HG03097 (cell line): ENCODE results near the gene DLG4.
A peak's percentile ranks its signal among the peaks of the same experiment; 100 is the strongest.

ENCODE experiments used
- ATAC-seq: cut with Tn5 transposase; IDR thresholded peaks from one replicate; pipeline ENCODE4 v1.9.1; 2021; ENCODE audit not compliant: unreplicated experiment, low FRiP score

Gene DLG4

DNA sequence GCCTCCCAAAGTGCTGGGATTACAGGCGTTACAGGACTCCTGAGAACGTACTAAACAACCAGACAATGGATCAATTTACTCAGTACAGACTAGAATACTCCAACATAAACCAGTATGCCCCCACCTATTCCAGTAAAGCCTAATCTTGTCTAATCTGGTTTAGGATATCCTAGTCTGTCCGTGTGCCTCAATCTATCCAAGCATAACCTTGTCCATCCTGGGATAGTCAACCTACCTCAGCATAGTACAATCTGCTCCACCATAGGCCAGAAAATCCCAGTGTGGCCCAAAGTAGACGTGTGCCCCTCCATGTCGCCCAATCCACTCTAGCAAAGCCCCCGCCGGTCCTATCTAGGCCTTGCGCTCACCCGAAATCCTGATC is 14.1 kb upstream of the DLG4 start:
- peak; percentile 6 for ATAC-seq

DNA sequence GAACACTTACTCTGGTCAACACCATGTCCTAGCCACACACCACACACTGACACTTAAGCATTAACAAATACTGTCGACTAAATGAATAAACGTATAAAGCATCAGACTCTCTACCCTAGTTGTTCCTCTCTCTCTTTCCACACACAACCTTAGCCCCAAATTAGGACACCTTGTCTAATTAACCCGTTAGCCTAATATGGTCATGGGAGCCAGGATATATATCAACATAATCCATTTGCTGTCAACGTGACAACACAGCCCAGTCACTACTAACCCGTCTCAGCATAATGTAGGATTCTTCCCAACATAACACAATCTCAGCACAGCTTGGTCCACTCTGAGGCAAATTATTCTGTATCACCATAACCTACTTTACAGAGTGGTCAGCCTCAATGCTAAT is 12.5 kb upstream of the DLG4 start:
- no peak for ATAC-seq

DNA sequence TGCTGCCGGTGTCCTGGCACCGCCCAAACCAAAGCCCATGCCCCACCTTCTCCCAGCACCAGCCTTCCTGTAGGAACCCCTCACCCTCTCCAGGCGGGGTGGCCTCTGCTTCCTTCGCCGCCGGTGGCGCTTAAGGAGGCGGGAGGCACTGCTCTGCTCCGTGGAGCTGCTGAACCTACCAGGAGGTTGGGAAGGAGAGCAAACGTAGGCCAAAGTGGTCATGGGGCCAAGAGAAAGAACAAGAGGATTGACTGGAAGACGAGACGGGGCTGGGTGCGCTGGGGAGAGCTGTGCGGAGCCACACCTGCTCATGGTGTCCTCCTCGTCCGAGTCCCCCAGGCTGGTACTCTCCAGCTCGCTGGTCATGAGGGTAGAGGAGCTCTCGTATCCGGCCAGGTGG is 9.9 kb upstream of the DLG4 start:
- ATAC-seq: no peak

DNA sequence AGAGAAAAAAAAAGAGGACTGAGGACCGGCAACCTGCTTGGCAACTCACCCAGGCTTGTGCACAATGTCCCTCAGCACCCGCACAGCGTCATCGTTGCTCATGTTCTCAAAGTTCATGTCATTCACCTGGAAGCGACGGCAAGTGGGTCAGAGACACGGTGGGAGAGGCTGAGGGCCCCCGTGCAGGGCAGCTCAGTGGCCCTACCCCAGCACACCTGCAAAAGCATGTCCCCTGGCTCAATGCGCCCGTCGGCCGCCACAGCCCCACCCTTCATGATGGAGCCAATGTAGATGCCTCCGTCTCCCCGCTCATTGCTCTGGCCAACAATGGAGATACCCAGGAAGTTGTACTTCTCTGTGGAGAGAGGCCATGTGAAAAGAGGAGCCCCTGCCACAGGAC is 9.3 kb upstream of the DLG4 start:
- no peak for ATAC-seq

DNA sequence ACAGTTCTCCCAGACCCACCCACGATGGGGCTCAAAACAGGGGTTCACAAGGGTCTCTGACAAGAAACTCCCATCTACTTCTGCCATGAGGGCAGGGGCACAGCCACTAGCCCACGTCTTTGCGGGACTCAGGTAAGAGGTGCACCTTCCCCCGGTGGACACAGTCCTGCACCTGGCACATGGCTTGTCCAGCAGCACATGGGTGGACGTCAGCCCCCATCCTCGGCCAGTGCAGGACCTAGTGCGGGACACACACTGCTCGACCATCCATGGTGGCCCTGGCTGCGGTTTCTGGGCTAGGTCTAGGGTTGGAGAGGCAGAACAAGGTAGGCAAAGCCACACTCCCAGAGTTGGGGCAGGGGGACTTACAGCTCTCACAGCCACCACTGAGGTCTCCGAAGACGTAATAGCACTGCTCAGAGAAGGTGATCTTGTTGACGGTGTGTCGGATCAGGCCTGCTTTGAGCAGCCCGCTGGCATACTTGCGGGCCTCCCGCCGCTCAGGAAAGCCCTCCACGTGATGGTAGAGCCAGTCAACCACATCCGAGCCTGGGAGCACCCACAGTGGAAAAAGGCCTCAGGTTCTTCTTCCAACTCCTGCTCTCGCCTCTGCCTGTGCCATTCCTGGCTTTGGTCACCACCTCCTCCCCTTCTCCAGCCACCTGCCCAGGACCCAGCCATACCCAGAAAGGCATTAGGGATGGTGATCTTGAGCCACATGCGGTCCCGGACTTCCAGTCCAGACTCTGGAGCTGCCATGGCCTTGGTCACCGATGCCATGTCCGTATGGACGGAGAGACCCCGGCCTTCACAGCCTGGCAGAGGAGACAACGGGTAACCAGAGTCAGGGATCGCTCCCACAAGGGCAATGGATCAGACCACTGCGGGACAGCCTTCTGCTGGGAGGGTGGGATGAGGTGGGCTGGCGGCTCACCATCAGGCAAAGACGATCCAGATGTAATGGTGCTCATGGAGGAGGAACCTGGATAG is 7.4 kb upstream of the DLG4 start:
- no peak for ATAC-seq

DNA sequence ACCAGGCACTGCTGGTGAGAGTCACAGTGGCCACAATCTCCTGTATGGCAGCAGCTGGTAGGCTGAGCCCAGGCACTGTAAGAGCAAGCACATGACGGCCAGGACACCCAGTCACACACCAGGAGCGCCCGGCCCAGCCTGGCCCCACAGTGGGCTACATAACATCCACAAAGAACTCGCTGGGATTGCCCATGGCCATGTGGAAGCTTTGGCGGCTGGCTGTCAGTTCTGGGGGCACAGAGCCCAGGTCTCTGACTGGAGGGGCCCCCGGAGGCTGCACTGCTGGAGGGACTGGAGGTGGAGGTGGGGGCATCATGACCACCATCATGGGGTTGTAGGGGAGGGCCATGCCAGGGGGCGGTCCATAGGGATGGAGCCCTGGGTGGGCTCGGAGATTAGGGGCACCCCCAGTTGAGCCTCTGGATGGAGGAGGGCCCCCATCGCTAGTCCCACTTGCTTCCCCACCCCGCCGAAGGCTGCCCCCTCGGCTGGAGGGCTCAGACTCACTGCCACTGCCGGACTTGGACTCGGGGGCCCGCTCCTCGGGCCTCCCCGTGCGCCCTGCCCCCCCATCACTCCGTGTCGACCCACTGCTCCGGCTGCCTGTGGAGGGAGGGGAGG is 6.2 kb upstream of the DLG4 start:
- no peak for ATAC-seq

DNA sequence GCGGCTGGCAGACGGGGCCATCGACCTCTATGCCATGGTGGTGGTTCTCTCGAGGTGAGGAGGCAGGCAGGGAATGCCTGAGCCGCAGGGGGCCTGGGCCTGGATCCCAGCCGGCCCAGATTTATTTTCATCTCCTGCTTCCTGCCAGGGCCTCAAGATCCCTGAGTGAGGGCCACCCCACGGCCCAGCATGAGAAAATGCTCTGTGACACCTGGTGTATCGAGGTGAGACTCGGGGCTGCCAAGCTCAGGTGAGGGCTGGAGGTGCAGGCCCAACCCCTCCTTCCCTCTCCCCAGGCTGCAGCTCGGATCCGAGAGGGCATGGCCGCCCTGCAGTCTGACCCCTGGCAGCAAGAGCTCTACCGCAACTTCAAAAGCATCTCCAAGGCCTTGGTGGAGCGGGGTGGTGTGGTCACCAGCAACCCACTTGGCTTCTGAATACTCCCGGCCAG is 5.0 kb upstream of the DLG4 start:
- ATAC-seq: no peak

DNA sequence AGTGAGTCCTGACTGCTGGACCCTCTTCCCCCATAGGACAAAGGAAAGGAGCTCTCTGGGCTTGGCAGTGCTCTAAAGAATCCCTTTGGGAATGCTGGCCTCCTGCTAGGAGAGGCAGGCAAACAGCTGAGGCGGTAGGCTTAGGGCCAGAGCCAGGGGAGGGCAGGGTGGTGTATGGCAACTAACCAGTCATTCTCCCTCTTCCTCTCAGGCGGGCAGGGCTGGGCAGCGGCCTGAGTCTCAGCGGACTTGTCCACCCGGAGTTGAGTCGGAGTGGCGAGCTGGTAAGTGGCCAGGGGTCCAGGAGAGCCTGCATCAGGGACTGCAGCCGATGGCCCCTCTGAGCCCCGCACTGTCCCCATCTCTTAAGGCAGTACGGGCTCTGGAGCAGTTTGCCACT is 4.5 kb upstream of the DLG4 start:
- ATAC-seq: no peak

DNA sequence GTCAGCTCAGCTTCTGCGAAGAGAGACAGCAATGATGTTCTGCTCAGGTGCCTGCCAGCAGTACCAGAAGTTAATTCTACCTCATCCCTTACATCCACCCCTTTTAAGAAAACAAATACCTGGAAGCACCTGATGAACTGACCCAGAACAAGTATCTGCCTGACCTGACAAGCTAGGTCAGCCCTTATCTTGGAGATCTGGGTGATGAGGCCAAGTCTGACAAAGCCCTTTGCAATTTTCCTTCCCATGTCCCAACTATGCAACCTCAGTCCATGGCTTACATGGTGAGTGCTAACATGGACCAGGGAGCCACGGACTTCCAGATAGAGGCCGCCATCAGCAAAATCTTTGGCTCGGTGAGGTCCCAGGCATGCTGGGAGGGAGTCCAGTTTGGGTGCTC is 3.7 kb upstream of the DLG4 start:
- no peak for ATAC-seq

DNA sequence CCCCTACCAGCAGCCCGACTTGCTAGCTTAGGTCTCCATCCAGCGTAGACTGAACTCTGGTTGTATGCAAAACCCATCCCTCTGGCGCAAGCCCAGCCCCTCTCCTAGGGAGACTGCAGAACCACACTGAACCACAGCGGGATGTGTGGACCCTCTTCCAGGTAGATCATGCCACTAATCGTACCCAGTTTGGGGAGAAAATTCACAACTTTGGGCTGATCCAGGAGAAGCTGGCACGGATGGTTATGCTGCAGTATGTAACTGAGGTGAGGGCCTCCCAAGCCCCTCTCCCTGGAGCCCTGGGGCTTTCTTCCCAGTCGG is 3.3 kb upstream of the DLG4 start:
- no peak for ATAC-seq

DNA sequence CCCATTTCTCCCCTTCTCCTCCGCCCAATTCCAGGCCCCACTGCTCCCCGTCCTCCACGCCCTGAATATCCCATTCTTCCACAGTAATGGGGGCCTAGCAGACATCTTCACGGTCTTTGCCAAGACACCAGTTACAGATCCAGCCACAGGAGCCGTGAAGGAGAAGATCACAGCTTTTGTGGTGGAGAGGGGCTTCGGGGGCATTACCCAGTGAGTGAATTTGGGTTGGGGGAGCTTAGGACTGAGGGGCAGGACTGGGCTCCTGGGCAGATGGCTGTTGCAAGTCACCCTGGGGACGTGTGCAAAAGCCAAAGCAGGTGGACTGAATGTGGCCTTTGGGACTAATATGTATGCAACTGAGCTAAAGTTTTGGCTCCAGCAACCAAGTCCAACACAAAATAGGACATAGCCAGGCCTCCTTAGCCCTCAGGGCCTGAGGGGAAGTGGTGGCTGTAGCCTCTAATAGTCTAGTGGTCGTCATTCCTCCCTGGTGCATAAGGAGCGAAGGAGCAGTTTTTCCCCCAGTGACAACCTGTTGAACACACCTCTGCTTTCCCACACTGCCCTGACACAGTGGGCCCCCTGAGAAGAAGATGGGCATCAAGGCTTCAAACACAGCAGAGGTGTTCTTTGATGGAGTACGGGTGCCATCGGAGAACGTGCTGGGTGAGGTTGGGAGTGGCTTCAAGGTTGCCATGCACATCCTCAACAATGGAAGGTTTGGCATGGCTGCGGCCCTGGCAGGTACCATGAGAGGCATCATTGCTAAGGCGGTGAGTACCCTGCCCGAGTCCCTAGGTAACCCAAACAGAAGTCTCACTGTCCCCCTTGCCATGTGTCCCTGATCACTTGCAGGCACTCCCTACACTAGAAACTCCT is 2.7 kb upstream of the DLG4 start:
- no peak for ATAC-seq

DNA sequence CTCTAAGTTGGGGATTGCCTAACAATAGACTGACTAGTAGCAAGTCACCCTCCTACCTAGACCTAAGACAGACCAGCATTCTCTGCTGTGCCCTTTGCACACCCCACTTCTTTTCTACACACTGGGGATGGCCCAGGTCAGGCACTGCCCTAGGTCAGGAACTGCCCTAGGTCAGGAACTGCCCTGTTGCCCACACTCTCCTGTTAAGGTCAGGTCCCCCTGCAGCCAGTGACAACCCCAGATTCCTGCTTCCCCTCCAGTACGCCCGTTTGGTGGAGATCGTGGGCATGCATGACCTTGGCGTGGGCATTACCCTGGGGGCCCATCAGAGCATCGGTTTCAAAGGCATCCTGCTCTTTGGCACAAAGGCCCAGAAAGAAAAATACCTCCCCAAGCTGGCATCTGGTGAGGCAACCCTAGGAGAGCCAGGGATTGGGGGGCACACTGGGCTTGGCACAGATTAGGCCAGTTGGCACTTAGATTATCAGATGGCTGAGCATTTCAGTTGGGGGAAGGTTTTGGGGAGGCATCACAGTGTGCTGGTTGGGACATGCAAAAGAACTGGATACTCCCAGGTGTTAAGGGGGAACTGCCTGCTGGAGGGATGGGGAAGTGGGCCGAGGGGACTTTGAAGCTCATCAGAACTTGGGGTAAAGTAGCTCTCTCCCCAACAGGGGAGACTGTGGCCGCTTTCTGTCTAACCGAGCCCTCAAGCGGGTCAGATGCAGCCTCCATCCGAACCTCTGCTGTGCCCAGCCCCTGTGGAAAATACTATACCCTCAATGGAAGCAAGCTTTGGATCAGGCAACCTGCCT is 1.8 kb upstream of the DLG4 start:
- no peak for ATAC-seq

DNA sequence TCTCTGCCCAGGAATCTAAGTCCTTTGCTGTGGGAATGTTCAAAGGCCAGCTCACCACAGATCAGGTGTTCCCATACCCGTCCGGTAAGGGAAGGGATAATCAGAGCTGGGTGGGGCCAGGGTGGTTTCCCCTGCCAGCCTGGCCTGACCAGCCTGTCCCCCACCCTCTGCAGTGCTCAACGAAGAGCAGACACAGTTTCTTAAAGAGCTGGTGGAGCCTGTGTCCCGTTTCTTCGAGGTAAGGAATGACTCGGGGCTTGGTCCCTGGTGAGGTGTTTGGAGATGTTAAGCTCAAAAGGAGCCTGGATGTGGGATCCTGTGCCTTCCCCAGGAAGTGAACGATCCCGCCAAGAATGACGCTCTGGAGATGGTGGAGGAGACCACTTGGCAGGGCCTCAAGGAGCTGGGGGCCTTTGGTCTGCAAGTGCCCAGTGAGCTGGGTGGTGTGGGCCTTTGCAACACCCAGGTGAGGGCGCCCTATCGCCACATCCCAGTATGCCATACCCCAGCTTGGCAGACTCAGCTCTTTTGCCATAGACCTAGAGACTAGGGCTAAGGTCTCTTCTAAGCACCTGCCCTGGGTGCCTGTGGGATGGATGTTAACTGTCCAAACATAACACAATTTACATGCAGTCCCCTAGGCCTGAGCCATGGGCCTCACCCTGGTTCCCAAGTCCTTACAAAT is 1.1 kb upstream of the DLG4 start:
- no peak for ATAC-seq

DNA sequence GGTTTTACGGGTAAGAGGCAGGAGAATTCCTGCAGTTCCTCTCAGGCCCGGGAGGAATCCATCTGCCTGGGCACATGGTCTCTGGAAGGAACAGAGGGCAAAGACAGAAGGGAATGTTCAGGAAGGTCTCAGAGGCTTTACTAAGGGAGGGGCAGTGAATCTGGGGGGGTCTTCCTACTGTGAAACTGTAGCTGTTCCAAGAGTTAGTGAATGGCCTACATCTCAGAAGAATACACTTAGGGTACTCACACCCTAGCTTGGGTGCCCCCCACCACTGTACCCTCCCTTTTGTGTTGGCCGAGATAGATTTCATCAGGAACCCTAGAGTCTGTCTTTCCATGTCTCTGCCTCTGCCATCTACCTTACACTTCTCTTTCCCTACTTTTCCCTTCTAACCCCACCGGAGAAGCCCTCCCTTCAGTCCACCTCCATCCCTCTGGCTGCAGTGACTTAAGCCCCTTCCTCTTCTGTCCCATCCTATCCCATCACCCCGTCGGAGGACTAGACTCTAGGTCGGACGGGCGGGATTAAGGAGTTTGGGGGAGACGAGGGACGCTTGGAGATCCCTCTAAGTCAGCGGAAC is 316 bp downstream of the DLG4 start:
- no peak for ATAC-seq

DNA sequence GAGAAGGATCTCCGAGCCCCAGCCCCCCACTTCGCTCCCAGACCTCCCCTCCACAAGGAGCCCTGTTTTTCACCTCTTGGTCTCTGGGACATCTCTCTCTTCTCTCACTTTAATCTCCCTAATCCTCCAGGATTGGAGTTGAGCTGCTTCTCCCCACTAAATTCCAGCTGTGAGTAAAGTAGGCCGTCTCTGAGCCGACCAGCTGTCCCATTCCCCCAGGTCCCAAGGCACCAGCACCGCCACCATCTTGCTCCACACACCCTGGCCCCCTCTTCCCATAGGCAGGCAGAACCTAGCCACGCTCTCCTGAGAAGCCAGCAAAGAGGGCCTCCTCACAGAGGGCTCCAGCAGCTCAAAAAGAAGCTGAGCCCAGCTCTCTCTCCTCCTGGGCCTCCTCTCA is 878 bp downstream of the DLG4 start:
- no peak for ATAC-seq

DNA sequence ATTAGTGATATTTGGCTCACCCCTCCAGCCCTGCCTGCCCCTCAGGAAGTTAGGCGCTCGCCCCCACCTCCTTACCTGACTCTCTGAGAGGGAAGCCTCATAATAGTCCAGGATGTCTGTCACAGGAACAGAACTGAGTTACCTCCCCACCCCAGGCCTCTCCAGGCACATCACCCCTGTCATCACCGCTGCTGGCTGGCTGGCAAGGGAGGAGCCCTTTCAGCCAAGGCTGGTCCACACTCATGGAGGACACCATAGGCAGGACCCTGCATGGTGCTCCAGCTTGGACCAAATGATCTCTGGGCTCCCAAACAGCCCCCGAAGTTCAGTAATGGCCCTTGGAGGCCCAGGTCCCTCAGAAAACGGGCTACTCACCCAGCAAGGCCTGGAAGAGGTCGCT is 1.5 kb downstream of the DLG4 start:
- no peak for ATAC-seq

DNA sequence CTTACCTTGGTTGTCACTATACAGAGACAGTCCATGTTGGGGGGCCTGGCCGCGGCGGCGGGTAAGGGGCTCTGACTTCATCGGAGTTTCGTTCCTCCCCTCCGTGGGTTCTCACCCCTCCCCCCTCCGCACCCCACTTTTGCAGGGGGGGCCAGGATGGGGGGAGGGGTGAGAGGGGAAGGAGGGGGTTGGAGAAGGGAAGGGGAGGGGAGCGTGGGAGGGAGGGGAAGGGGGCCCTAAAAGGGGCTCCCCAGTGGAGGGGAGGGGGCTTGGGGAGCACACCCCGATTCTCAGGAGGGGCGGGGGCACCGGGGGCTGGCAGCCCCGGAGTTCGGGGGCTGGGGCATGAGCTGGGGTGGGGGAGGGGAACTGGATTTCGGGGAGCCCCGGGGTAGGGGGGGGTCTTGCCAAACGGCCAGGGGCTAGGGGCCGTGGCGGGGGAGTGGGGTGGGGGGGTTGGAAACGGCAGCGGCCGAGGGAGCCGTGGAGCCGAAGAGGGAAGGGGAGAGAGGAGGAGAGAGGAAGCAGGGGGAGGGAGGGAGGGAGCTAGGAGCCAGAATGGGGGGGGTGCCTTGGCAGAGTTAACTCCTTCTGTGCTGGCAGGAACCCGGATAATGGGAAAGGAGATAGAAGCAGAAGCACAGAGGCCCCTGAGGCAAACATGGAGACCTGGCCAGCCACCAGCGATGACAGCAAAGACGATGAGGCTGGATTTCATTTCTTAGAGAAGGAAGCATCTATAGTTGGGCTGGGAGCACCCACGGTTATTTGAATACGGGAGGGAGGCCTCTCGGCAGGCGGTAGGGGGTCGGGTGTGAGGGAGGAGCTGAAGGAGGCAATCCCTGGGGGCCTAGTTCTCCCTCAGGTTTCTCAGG is 2.3 kb downstream of the DLG4 start:
- ATAC-seq: no peak

DNA sequence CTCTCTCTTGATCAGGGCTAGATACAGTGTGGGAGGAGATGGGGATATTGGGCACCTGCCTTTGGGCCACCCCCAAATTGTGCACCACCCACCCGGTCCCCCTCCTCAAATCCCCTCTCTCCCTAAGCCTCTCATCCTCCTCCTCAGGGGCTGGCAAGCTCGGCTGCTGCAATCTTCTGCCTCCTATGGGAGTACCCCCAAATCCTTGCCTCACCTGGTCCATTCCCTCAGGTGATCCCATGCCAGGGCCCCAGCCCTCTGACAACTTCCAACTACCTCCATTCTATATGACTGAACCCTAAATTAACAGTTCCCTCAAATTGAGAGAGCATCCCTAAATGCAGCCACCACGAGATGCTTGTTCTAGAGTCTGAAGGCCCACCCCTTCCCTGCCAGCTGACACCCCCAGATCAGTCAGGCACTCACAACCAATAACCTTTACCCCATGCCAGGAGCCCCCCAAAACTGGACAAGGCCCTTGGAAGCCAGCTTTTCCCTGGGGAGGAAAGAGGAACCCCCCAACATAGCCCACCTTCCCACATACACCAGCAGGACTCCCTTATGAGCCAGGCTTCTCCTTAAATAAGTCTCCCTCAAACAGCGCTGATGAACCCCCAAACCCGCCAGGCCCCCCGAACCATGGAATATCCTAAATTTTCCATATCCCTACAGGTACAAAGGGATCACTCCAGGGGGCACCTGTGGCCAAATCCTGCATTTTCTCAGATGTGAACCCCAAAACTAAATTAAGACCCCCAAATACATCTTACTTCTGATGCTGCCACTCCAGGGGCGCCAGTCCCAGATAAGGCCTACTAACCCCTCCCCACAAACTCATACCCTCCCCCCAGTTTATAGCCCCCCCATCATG is 3.2 kb downstream of the DLG4 start:
- ATAC-seq: no peak
